ENCODE measurements around the gene ZBTB40. TPM values are rescaled to one million over a fixed set of nuclear protein-coding genes. Genes with fewer than 3 reads are reported as not detected.

ZBTB40 gene
- total RNA-seq, 4 donors from 2014 or later: 5.9 to 14.3 (median 8.8) TPM

DNA sequence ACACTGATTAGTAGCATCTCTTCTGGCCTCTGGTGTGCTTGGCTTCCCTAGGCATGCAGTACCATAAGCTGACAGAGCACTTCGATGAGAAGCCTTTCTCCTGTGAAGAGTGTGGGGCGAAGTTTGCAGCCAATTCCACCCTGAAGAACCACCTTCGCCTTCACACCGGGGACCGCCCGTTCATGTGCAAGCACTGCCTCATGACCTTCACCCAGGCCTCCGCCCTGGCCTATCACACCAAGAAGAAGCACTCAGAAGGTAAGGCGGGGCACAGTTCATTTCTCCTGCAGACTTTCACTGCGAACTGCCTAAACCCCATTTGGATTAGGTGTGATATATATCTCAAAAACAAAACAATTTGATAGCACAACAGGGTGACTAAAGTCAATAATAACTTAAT lies 61.2 kb downstream of the ZBTB40 start:
- WGBS, 2 donors: 93 to 97% methylated on average over 4 to 9 of the region's 9 CpGs
- Histone ChIP-seq H3K4me1 (no peaks in the 10 kb centered on the region), H3K36me3 (peaks cover 9 to 100% (median 13%) of the 10 kb centered on the region in 3 donors), H3K27me3 (no peaks in the 10 kb centered on the region), H3K27ac (no peak overlapping the region), H3K4me3 (no peak overlapping the region), H3K9me3 (no peaks in the 10 kb centered on the region)
- TF ChIP-seq POLR2A (IDR thresholded peaks at IDR 0.05): no peak
- TF ChIP-seq, protein P1, sequence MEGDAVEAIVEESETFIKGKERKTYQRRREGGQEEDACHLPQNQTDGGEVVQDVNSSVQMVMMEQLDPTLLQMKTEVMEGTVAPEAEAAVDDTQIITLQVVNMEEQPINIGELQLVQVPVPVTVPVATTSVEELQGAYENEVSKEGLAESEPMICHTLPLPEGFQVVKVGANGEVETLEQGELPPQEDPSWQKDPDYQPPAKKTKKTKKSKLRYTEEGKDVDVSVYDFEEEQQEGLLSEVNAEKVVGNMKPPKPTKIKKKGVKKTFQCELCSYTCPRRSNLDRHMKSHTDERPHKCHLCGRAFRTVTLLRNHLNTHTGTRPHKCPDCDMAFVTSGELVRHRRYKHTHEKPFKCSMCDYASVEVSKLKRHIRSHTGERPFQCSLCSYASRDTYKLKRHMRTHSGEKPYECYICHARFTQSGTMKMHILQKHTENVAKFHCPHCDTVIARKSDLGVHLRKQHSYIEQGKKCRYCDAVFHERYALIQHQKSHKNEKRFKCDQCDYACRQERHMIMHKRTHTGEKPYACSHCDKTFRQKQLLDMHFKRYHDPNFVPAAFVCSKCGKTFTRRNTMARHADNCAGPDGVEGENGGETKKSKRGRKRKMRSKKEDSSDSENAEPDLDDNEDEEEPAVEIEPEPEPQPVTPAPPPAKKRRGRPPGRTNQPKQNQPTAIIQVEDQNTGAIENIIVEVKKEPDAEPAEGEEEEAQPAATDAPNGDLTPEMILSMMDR (IDR thresholded peaks at IDR 0.05): no peak
- no peak for DNase-seq
- intact Hi-C loops (cut with DNase I): no loop called here

DNA sequence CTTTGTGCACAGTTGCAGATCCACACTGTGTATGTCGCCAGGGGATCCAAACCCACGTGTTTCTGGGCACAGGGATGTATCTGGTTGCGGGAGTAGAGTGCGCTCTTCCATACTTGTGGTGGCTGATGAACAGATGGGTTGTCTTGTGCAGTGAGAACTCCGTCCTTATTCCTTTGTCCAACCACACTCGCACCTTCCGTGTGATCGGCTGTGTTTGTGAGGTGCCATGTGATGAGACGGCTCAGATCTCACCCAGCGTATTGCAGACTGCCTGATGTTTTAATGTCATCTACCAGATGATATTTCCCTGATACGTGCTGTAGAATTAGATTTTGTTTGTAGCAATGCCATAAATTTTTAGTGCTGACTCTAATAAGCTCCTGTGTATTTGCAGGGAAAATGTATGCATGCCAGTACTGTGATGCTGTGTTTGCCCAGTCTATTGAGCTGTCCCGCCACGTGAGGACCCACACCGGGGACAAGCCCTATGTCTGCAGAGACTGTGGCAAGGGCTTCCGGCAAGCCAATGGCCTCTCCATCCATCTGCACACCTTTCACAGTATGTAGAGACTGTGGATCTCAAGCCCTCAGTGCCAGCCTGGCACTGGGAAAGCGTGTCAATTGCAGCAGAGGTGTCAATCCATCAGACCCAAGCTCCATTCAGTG lies 65.4 kb downstream of the ZBTB40 start:
- TF ChIP-seq, protein P1 (IDR thresholded peaks at IDR 0.05): no peak
- TF ChIP-seq POLR2A (IDR thresholded peaks at IDR 0.05): no peak
- H3K36me3 ChIP-seq: peaks cover 17 to 100% (median 35%) of the 10 kb centered on the region in 3 donors
- WGBS, 2 donors: 95 to 96% methylated on average over 12 to 13 of the region's 16 CpGs
- no peaks in the 10 kb centered on the region for H3K4me1 ChIP-seq
- DNase-seq: no peak
- H3K9me3 ChIP-seq: no peaks in the 10 kb centered on the region
- no peak overlapping the region for H3K4me3 ChIP-seq
- no peaks in the 10 kb centered on the region for H3K27me3 ChIP-seq
- intact Hi-C loops (cut with DNase I): no loop called here
- H3K27ac ChIP-seq: no peak overlapping the region

DNA sequence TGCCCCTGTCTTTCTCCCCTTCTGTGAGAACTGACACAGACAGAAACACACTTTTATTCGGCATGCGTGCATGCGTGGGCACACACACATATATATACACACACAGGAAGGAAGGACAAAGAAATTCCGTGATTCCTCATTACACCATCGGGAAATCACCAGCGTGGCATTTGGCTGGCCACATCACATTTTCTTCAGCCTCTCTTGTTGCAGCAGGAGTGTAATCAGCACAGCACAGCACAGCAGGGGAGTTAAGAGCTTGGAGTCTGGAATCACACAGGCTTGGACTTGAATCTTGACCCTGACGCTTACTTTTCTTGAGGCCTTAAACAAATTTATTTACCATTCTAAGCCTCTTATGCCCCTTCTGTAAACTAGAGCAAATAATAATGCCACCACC lies 66.3 kb downstream of the ZBTB40 start:
- H3K4me1 ChIP-seq: no peaks in the 10 kb centered on the region
- no peak for DNase-seq

DNA sequence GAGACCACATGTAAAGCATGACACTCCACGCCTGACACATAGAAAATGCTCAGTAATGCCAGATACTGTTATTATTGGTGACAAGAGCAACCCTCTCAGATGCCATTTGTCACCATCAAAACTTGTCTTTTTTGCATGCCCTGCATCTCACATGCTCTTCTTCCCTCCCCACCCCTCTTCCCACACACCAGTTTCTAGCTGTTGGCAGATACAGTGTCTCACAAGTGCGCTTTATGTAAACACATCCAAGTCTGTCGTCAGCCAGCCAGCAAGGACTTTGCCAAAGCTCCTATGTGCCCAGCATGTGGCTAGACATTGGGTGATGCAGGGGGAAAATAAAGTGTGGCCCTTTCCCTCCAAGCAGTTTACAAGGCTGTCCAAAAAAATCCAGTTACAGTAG lies 66.7 kb downstream of the ZBTB40 start:
- intact Hi-C loops (cut with DNase I): no loop called here
- H3K4me3 ChIP-seq: no peak overlapping the region
- 78 to 79% methylated on average over 3 of the region's 3 CpGs for WGBS, 2 donors
- H3K4me1 ChIP-seq: no peaks in the 10 kb centered on the region
- no peaks in the 10 kb centered on the region for H3K27me3 ChIP-seq
- peaks cover 13 to 100% (median 32%) of the 10 kb centered on the region in 3 donors for H3K36me3 ChIP-seq
- no peak for TF ChIP-seq POLR2A (IDR thresholded peaks at IDR 0.05)
- TF ChIP-seq, protein P1 (IDR thresholded peaks at IDR 0.05): no peak
- no peak overlapping the region for H3K27ac ChIP-seq
- H3K9me3 ChIP-seq: no peaks in the 10 kb centered on the region
- DNase-seq: no peak

More for the DNA sequence above, 66.3 kb downstream of the ZBTB40 start:
- TF ChIP-seq POLR2A (IDR thresholded peaks at IDR 0.05): no peak
- TF ChIP-seq, protein P1 (IDR thresholded peaks at IDR 0.05): no peak
- no peak overlapping the region for H3K4me3 ChIP-seq
- peaks cover 13 to 100% (median 32%) of the 10 kb centered on the region in 3 donors for H3K36me3 ChIP-seq
- WGBS, 2 donors: 74 to 81% methylated on average over 7 of the region's 7 CpGs
- H3K27me3 ChIP-seq: no peaks in the 10 kb centered on the region
- no peak overlapping the region for H3K27ac ChIP-seq
- intact Hi-C loops (cut with DNase I): no loop called here
- H3K9me3 ChIP-seq: no peaks in the 10 kb centered on the region

DNA sequence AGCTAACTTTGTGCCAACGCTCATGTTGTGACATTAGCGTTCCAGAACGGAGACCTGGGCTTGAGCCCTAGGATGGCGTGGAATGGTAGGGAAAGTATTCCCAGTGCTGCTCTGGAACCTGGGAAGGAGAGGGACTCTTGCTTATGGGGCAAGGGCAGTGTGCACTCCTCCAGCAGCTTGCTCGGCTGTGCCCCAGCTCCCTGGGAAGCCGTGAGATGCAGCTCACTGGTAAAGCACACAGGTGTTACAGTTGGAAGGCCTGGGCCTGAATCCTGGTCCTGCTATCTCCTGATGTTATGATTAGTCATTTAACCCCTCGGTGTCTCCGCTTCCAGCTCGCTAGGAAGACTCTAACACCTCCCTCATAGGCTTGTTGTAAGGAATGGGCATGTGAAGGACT lies 69.2 kb downstream of the ZBTB40 start:
- H3K27ac ChIP-seq: no peak overlapping the region
- WGBS, 2 donors: 91 to 94% methylated on average over 6 to 9 of the region's 9 CpGs
- DNase-seq: no peak
- no peaks in the 10 kb centered on the region for H3K27me3 ChIP-seq
- no peaks in the 10 kb centered on the region for H3K4me1 ChIP-seq
- H3K4me3 ChIP-seq: no peak overlapping the region
- TF ChIP-seq, protein P1 (IDR thresholded peaks at IDR 0.05): no peak
- TF ChIP-seq POLR2A (IDR thresholded peaks at IDR 0.05): no peak
- H3K36me3 ChIP-seq: peaks cover 22 to 100% (median 32%) of the 10 kb centered on the region in 3 donors
- intact Hi-C loops (cut with DNase I): loop anchor here (10.0 kb wide), 1 partner anchor 124 kb away; the partner anchor contains the start of gene C1QC
- H3K9me3 ChIP-seq: no peaks in the 10 kb centered on the region

All from esophagus squamous epithelium (tissue), 5 donors.